ENCODE data around the gene EPS8L2. TPM values are rescaled to one million over a fixed set of nuclear protein-coding genes. Genes with fewer than 3 reads are reported as not detected.

EPS8L2 gene
- total and polyA plus RNA-seq, 2 of the 13 experiments (the other 11 are each of a cell fraction or from before 2014, with no cell fraction given), result 89.3 to 416 TPM

DNA sequence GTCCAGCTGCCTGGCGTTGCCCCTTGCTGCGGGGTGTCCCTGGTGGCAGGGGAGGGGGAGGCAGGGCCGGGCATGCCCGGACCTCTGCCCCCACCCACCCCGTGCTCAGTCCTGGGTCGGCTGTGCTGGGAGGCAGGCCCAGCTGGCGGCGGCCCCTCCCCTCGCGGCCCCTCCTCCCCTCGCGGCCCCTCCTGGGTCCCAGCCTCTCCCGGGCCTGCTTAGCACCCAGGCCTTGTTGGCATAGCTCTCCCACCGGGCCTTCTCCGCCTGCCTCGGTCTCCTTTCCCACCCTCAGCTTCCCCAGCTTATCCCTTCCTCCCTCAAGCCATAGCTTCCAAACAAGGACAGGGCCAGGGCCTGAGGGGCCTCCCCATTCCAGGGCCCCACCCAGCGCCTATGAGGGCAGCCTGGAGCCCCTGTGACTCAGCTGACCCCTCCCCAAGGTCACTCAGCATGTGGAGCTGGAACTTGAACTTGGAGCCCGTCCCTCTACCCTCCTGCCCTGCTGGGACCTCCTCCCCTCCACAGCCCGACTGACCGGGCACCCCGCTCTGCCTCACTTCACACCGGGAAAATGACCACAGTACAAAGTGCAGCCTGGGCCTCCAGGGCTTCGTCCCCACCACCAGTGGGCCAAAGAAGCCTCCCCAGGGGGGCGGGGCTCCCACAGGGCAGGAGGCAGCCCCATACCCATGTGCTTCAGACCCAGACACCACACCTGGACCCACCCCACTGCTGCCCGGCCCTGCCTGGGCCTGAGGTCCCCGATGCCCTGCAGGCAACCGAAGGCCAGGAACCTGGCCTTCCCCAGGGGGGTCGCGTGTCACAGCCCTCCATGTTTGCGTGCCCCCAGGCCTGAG is 1.2 kb downstream of the EPS8L2 start (continued):
- TF ChIP-seq CBX5 (CRISPR knock-in tag; IDR thresholded peaks at IDR 0.05; ENCODE audit: borderline replicate concordance) (peak; percentile 22; the same call in 1 of the 2 replicates), HNRNPUL1 (IDR thresholded peaks at IDR 0.05; ENCODE audit: low read depth, low read length) (no peak), AKAP8 (CRISPR knock-in tag; IDR thresholded peaks at IDR 0.05) (peak; percentile 93), ZNF234 (CRISPR knock-in tag; conservative IDR thresholded peaks at IDR 0.05) (0 out of 2 replicates have a peak, but pooled peaks have one; percentile 72), ZBTB4 (CRISPR knock-in tag; IDR thresholded peaks at IDR 0.05; ENCODE audit: borderline replicate concordance) (no peak), ETV6 (CRISPR knock-in tag; conservative IDR thresholded peaks at IDR 0.05) (no peak), TBX2 (CRISPR knock-in tag; IDR thresholded peaks at IDR 0.05; ENCODE audit: borderline replicate concordance) (peak; percentile 97), SRSF1 (optimal IDR thresholded peaks at IDR 0.05; ENCODE audit: low read depth, low read length) (peak; percentile 86), EED (CRISPR knock-in tag; IDR thresholded peaks at IDR 0.05) (no peak), ZNF224 (CRISPR knock-in tag; IDR thresholded peaks at IDR 0.05) (0 out of 2 replicates have a peak, but pooled peaks have one; percentile 54), GPN1 (CRISPR knock-in tag; IDR thresholded peaks at IDR 0.05; ENCODE audit: borderline replicate concordance) (no peak), PCBP2 (optimal IDR thresholded peaks at IDR 0.05; ENCODE audit: low read depth, low read length, poor library complexity, severe bottlenecking) (no peak), SAP130 (CRISPR knock-in tag; IDR thresholded peaks at IDR 0.05; ENCODE audit: low read depth) (peak; percentile 84), ZNF512 (CRISPR knock-in tag; IDR thresholded peaks at IDR 0.05) (no peak), BCL6 (CRISPR knock-in tag; IDR thresholded peaks at IDR 0.05) (peak; percentile 75), ZNF382 (CRISPR knock-in tag; IDR thresholded peaks at IDR 0.05; ENCODE audit: borderline replicate concordance) (no peak), ZNF136 (CRISPR knock-in tag; IDR thresholded peaks at IDR 0.05; ENCODE audit: low read depth) (peak; percentile 52; the same call in 1 of the 2 replicates), PAX8 (CRISPR knock-in tag; IDR thresholded peaks at IDR 0.05; ENCODE audit: borderline replicate concordance) (0 out of 2 replicates have a peak, but pooled peaks have one; percentile 40)
- TF ChIP-seq, protein P1, sequence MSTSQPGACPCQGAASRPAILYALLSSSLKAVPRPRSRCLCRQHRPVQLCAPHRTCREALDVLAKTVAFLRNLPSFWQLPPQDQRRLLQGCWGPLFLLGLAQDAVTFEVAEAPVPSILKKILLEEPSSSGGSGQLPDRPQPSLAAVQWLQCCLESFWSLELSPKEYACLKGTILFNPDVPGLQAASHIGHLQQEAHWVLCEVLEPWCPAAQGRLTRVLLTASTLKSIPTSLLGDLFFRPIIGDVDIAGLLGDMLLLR (CRISPR knock-in tag; IDR thresholded peaks at IDR 0.05), result peak; percentile 22; the same call in 1 of the 2 replicates
- TF ChIP-seq, protein P2, sequence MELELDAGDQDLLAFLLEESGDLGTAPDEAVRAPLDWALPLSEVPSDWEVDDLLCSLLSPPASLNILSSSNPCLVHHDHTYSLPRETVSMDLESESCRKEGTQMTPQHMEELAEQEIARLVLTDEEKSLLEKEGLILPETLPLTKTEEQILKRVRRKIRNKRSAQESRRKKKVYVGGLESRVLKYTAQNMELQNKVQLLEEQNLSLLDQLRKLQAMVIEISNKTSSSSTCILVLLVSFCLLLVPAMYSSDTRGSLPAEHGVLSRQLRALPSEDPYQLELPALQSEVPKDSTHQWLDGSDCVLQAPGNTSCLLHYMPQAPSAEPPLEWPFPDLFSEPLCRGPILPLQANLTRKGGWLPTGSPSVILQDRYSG (CRISPR knock-in tag; IDR thresholded peaks at IDR 0.05), result no peak
- TF ChIP-seq, protein P3, sequence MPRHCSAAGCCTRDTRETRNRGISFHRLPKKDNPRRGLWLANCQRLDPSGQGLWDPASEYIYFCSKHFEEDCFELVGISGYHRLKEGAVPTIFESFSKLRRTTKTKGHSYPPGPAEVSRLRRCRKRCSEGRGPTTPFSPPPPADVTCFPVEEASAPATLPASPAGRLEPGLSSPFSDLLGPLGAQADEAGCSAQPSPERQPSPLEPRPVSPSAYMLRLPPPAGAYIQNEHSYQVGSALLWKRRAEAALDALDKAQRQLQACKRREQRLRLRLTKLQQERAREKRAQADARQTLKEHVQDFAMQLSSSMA (CRISPR knock-in tag; IDR thresholded peaks at IDR 0.05), result no peak; the same call in 1 of the 2 replicates

All from HepG2 (cell line).